Hypothalamus (tissue), 51 donors: ENCODE data around the gene OR10H5.
A peak's percentile ranks its signal among the peaks of the same experiment; 100 is the strongest.
"Not testable (repeated sequence)": the region's sequence is repeated elsewhere in the genome, so short reads cannot be mapped to it uniquely, and the experiment has no call there.

ENCODE experiments used
- DNase-seq, 51 donors: peaks; one replicate each; lab custom pipeline; 2025; lab: John Stamatoyannopoulos, UW

The OR10H5 gene

DNA sequence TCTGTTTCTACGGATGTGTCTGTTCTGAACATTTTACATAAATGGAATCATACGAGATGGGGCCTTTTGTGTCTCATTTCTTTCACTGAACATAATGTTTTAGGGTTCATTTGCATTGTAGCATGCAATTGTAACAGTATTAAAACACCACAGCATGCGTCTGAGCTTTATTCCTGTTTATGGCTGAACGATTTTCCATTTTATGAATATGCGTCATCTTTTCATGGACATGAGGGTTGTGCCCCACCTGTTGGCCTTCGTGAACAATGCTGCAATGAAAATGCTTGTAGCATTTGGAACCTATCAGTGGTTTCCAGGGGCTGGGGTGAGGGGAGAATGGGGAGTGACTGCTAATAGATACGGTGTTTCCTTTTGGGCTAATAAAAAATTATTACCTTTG lies 22.9 kb downstream of the OR10H5 start:
- DNase-seq = no peak

DNA sequence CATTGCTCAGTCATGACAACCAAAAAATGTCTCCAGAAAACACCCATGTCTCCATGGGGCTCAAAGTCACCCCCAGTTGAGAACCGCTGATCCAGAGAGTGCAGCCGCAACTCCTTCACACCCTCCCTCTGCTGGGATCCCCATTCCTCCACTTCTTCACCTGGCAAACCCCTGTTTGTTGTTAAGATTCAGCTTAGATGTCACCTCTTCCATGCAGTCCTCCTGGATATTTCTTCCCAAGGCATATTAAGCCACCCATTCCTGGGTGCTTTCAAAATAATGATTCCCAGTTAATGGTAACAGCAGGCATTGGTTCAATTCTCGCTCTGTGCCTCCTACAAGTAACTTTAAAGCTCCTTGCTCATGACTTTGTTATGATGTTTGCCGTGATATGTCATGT lies 24.0 kb downstream of the OR10H5 start:
- no peak for DNase-seq

DNA sequence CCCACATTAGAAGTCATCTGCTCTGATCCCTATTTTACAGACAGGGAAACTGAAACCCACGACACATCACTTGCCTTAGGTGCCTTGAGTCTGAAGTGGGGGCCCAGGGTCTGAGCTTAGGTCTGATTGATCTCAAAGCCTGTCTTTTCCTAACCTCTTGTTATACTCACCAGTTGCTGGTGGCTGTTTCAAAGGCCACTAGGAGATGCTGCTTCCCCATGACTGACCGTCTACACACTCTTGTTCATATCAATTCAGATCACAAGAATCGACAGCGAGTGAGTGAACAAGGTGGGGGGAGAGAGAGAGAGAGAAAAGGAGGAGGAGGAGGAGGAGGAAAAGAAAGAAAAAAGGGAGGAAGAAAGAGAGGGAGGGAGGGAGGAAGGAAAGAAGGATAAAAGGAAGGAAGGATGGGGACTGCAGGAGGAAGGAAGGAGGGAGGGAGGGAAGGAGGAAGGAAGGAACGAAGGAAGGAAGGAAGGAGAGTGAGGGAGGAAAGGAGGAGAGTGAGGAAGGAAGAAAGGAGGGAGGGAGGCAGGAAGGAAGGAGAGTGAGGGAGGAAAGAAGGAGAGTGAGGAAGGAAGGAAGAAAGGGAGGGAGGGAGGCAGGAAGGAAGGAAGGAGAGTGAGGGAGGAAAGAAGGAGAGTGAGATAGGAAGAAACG lies 24.7 kb downstream of the OR10H5 start:
- DNase-seq = no peak

DNA sequence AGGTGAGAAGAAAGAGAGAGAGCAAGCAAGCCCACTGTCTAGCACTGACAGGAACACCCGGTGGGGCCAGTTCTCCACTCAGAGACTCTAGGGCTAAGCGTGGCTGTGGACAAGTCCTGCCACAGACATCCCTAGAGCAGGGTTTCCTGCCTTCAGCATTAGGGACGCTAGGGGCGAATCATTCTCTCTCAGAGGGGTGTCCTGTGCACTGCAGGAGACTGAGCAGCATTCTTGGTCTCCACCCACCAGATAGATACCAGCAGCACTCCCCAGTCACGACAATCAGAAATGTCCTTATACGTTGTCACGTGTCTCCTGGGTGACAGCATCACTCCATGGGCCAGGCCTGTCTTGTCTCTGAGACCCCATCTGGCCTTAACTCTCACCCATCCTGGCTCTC lies 26.5 kb downstream of the OR10H5 start:
- no peak for DNase-seq

DNA sequence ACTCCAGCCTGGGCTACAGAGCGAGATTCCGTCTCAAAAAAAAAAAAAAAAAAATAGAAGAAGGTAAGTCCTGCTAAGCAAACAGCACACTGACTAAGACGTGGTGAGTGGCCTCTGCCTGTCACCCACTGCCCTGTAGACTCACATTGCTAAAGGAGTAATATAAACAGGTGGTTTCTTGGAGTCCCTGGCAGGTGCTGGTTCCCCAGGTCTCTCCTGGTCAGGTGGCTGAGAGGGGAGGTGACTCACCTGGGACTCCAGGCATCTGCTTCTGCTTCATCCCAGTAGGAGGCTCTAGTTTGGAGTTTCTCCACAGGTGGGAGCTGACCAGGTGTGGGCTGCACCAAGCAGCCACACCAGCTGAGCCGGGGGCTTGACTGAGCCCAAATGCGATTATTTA lies 27.8 kb downstream of the OR10H5 start, which contains the start of gene OR10H1:
Gene OR10H1, minus strand, starts transcription at position 359 of the 400 bp plus-strand sequence. CDS start 7,627 bp downstream, outside the sequence.
- DNase-seq = no peak

DNA sequence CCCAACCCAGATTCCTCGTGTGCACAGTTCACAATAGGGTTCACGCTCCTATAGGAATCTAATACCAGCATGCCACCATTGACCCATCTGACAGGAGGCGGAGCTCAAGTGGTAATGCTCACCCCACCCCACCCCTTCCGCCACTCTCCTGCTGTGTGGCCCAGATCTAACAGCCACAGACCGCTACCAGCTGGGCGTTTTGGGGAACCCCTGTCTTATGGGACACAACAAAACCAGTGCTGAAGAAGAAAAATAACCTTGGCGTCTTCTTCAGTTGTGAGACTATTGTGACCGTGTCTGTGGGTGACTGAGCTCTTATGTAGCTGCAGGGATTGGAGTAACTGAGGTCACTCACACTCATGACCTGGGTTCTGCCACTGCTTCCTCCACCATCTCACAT lies 33.2 kb downstream of the OR10H5 start:
- no peak for DNase-seq

DNA sequence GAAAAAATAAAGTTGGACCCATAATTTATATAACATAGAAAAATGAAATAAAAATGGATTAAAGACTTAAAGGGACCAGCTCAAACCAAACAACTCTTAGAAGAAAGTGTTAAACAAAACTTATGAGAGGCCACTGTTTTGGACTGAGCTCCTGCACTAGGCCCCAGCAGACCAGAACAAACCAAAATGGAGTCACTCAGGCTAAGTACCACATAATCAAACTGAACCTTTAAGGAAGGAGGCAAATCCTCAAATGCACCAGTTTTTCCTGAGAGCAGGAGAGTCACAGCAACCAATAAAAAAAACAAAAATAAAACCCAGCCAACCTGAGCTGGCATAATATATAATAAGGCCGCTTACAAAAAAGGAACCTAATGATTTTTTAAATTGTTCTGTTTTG lies 38.3 kb downstream of the OR10H5 start:
- no peak for DNase-seq

DNA sequence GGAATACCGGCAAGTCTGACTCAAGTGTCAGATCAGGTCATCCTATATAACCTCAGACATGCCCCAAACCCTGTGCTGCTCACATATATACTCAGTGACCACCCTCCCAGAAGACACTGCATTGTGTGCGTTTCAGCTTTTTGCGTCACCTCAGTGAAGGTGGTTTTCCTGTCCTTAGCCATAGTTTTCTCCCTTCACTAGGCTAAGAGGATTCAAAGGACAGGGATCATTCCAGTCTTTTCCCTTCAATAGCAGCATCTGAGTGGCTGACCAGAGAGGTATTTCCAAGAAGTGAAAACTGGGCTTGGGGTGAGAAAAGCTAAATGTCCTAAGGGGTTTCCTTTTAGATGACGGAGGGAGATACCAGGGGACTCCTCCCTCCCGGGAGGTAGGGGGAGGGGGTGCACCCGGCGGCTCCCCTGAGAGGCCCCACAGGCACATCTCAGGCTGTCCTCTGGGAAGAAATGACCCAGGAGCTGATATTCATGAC lies 40.7 kb downstream of the OR10H5 start:
- no peak for DNase-seq

DNA sequence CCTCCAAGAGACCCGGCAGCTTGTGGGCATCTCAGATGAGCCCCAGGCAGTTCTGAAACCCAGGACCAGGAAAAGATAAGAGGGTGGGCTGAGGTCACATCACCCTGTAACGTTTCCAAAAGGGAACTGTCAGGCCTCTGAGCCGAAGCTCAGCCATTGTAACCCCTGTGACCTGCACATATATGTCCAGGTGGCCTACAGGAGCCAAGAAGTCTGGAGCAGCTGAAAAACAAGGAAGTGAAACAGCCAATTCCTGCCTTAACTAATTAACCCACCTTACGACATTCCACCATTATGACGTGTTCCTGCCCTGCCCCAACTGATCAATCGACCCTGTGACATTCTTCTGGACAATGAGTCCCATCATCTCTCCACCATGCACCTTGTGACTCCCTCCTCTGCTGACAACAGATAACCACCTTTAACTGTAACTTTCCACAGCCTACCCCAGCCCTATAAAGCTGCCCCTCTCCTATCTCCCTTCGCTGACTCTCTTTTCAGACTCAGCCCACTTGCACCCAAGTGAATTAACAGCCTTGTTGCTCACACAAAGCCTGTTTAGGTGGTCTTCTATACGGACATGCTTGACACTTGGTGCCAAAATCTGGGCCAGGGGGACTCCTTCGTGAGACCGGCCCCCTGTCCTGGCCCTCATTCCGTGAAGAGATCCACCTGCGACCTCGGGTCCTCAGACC lies 41.3 kb downstream of the OR10H5 start:
- not testable (repeated sequence) for DNase-seq

DNA sequence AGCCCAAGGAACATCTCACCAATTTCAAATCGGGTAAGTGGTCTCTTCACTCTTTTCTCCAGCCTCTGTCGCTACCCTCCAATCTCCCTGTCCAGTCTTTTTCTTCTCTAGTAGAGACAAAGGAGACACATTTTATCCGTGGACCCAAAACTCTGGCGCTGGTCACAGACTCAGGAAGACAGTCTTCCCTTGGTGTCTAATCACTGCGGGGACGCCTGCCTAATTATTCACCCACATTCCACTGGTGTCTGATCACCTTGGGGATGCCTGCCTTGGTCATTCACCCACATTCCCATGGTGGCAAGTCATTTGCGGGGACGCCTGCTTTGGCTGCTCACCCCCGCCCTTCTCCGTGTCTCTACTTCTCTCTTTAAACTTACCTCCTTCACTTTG lies 41.8 kb downstream of the OR10H5 start:
- no peak for DNase-seq

DNA sequence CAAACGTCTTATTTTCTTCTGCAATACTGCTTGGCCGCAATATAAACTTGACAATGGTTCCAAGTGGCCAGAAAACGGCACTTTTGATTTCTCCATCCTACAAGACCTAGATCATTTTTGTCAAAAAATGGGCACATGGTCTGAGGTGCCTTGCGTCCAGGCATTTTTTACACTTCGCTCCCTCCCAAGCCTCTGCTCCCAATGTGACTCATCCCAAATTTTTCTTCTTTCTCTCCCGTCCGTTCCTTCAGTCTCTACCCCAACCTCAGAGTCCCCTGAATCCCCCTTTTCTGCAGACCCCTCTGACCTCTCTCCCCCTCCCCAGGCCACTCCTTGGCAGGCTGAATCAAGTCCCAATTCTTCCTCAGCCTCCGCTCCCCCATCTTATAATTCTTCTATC lies 42.3 kb downstream of the OR10H5 start:
- DNase-seq = no peak

DNA sequence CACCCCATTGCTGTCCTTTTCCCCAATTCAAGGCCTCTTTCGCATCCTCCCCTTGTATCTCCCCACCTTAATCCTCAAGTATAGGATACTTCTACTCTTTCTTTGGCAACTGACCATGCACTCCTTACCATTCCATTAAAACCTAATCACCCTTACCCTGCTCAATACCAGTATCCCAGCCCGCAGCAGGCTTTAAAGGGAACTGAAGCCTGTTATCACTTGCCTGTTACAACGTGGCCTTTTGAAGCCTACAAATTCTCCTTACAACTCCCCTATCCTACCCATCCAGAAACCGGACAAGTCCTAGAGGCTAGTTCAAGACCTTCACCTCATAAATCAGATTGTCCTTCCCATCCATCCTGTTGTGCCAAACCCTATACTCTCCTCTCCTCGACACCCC lies 44.2 kb downstream of the OR10H5 start:
- no peak for DNase-seq

DNA sequence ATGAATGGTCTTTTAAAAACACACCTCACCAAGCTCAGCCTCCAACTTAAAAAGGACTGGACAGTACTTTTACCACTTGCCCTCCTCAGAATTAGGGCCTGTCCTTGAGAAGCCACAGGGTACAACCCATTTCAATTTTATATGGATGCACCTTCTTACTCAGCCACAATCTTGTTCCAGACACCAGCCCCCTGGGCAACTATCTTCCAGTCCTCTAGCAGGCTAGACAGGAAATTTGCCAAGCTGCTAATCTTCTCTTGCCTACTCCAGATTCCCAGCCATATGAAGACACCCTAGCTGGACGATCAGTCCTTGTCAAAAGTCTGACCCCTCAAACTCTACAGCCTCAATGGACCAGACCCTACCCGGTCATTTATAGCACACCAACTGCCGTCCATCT lies 46.8 kb downstream of the OR10H5 start:
- not testable (repeated sequence) for DNase-seq

DNA sequence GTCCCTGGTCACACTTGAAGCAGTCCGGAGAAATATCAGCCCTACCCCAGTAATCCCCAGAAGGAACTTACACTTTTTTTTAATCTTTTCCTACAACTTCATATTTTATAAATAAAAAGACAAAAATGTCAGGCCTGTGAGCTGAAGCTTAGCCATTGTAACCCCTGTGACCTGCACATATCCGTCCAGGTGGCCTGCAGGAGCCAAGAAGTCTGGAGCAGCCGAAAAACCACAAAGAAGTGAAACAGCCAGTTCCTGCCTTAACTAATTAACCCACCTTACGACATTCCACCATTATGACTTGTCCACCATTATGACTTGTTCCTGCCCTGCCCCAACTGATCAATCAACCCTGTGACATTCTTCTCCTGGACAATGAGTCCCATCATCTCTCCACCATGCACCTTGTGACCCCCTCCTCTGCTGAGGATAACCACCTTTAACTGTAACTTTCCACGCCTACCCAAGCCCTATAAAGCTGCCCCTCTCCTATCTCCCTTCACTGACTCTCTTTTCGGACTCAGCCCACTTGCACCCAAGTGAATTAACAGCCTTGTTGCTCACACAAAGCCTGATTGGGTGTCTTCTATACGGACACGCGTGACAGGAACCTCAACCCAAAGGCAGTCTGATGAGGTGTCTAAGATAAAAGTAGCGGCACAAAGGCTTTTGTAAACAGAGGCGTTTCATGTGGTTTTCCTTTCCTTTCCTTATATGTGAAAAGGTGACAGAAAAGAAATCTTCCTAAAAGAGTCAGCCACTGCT lies 48.3 kb downstream of the OR10H5 start:
- DNase-seq = not testable (repeated sequence)

DNA sequence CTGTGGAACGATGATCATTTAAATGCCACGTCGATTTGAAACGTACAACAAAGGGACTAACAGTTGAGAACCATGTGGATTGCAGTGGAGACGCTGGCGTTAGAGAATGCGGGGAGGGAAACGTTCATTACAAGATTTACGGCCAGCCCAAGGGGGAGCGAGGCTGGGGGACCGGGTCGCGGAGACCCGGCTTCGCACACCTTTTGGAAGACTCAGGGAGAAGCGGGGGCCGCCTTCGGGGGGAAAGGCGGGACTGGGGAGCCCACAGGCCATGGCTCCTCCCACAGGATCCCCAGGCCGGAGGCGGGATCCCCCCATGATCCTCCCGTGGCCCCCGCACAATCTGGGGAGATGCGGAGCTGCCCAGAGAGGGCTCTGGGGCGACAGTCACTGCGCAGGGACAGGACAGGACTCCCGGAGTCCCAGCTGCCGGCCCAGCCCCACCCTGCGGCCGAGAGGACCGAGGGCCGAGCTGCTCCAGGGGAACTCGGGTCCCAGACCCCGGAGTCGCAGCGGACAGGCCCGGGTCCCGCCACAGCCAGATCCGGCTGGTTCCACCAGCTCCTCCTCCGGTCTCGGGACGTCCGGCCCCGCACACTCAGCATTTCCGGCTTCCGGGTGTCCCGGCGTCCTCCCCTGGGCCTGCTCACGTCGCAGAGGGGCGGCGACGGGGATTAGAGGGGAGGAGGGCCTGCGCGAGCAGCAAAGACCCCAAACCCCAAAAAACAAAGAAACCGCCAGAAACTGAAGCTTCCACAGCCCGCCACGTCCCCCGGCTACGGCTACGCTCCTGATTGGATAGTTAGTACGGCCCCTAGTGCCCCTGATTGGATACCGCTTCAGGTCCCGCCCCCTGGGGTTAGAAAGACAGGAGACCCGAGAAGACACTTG lies 49.1 kb downstream of the OR10H5 start:
- DNase-seq = peak; percentile 51 to 97 (median 91)

DNA sequence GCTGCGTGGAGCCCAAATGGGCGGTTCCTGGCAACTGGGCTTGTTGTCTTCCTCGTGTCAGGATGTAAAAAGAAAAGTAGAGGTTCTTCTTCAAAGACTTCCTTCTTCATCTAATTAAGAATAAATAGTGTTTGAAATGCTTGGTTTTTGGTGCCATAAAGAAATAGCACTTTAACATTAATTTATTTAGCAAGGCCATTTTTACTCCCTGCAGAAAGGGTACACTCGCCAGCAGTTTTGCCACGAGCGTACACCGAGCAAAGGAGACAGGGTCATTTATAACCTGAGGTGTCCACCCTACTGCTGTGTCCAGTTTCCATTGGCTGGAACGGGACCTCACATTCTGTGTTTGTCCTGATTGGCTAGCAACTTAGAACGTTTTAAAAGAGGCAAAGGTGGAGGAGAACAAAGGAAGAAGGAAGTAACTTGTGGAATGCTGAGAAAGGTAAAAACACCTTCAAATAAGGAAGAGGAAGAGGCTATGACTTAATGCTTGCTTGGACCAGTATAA lies 49.8 kb downstream of the OR10H5 start:
- DNase-seq = peak in 5 of 51 donors; percentile 18 to 49 (median 36)

DNA sequence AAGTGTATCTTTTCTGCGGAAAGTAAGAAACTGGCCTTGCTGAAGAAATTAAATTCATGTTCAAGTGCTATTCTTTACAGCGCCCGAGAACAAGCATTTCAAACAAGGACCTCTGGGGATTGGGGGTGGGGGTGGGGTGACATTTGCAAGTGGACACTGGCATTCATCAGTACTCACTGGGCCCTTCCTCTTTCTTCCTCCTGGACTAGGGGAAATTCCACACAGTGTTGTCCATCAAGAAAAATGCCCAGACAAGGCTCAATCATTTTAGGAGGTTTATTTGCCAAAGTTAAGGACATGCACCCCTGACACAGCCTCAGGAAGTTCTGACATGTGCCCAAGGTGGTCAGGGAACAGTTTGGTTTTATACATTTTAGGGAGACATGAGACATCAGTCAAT lies 50.9 kb downstream of the OR10H5 start:
- DNase-seq = no peak

DNA sequence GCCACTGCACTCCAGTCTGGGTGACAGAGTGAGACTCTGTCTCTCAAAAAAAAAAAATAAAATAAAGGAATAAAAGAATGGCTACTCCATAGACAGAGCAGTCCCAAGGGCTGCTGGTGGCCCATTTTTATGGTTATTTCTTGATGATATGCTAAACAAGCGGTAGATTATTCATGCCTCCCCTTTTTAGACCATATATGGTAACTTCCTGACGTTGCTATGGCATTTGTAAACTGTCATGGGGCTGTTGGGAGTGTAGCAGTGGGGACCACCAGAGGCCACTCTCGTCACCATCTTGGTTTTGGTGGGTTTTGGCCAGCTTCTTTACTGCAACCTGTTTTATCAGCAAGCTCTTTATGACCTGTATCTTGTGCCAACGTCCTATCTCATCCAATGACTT lies 52.4 kb downstream of the OR10H5 start:
- not testable (repeated sequence) for DNase-seq

DNA sequence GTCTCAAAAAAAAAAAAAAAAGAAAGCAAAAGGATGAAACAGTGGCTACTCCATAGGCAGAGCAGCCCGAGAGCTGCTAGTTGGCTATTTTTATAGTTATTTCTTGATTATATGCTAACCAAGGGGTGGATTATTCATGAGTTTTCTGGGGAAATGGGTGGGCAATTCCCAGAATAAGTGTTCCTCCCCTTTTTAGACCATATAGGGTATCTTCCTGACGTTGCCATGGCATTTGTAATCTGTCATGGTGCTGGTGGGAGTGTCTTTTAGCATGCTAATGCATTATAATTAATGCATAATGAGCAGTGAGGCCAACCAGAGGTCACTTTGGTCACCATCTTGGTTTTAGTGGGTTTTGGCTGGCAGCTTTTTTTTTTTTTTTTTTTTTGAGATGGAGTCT lies 53.4 kb downstream of the OR10H5 start:
- DNase-seq = no peak

DNA sequence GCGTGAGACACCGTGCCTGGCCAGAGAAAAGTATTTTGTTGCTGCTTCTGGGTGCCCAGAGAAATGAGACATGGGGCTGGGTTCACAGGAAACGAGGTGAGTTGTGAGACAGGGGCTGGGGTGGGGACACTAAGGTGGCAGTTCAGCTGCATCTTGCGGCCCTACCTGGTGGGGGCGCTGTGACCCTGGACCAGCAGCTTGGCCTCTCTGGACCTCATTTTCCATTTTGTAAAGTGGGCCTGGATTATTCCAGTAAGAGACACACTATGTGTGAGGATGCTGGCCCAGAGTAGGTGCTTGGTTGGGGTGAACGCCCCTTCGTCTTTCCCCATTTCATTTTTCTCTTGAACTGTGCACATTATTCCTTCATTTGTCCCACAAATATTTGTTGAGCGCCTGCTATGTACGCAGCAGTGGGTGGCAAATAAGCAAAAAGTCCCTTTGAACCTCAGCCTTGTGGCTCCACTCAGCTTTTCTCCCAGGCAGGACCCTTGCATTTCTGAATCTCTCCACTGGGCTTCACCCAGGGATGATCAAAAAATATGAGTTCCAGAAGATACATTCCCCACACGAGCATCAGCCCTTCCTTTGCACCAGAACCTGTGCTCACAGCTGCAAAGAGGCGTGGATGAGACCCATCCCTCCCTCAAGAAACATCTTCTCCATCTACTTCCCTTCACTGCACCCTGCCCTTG lies 54.6 kb downstream of the OR10H5 start:
- DNase-seq = no peak
